Measurements from ENCODE around the gene COL5A1. TPM values are rescaled to one million over a fixed set of nuclear protein-coding genes. Genes with fewer than 3 reads are reported as not detected.

The COL5A1 gene
- total and polyA plus RNA-seq, 2 experiments from 2014 or later, result 211 to 812 TPM

DNA sequence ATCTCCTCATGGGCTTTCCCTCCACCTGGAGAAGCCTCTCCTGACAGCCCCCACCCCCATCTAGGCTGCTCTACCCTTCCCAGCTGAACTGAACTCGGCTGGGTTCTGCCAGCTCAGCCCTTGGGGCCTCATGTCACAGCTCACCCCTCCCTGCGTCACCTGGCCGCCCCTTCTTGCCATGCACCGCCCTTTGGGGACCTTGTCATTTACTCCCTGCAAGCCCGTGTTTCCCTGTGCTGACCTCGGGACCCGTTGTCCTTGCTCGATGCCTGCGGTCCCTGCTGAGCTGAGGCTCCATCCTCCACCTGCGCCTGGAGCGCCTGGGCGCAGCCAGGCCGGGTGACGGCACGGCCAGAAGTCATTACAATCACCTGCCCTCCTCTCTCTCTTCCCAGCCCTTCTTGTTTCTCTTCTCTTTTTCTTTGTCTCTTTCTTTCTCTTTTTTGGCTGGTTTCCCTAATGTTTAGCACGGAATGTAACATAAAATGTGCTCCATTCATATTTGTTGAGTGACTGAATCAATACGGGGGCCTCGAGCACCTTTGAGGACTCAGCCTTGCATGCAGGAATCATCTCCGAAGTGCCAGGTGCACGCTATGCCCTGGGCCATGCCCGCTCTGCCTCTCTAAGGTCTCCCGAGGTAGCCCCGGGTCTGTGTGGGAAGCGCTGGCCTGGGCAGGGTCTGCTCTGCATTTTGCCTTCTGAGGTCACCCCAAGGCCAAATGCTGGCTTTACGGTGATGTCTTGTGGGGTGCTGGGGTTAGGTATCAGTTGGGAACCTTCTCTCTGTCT lies 48.1 kb upstream of the COL5A1 start:
- H3K9me2 ChIP-seq (ENCODE audit: insufficient read depth), result no peaks in the 10 kb centered on the region
- H3K79me2 ChIP-seq (ENCODE audit: insufficient read depth), result no peaks in the 10 kb centered on the region
- DNase-seq, result no peak
- in situ Hi-C loops (cut with MboI), result no loop called here
- H3K4me1 ChIP-seq (ENCODE audit: insufficient read depth), result peaks cover 33% of the 10 kb centered on the region
- H3K9ac ChIP-seq, result no peak overlapping the region
- H3F3A ChIP-seq (ENCODE audit: insufficient read depth), result peaks cover 28% of the 10 kb centered on the region
- H3K27me3 ChIP-seq (replicated peaks; ENCODE audit: insufficient read depth), result no peaks in the 10 kb centered on the region
- H2AFZ ChIP-seq, result no peak overlapping the region
- 85 to 87% methylated on average over 25 of the region's 25 CpGs for WGBS, 2 experiments (ENCODE audit: low coverage in 1 of 2, low lambda C conversion rate in 2 of 2, missing lambda C conversion rate in 2 of 2)
- no peaks in the 10 kb centered on the region for H3K36me3 ChIP-seq (ENCODE audit: low read depth)
- no peak overlapping the region for H3K27ac ChIP-seq
- no peaks in the 10 kb centered on the region for H3K9me3 ChIP-seq (ENCODE audit: low read depth)
- H3K4me3 ChIP-seq, result no peak overlapping the region
- no peaks in the 10 kb centered on the region for H4K20me1 ChIP-seq (ENCODE audit: insufficient read depth)
- no peak for TF ChIP-seq EZH2phosphoT487 (IDR thresholded peaks at IDR 0.05; ENCODE audit: insufficient read depth, low read depth)
- no peak for TF ChIP-seq EZH2 (IDR thresholded peaks at IDR 0.05; ENCODE audit: insufficient read depth, poor library complexity, severe bottlenecking)
- no peak overlapping the region for H3K4me2 ChIP-seq (ENCODE audit: unreplicated experiment)

DNA sequence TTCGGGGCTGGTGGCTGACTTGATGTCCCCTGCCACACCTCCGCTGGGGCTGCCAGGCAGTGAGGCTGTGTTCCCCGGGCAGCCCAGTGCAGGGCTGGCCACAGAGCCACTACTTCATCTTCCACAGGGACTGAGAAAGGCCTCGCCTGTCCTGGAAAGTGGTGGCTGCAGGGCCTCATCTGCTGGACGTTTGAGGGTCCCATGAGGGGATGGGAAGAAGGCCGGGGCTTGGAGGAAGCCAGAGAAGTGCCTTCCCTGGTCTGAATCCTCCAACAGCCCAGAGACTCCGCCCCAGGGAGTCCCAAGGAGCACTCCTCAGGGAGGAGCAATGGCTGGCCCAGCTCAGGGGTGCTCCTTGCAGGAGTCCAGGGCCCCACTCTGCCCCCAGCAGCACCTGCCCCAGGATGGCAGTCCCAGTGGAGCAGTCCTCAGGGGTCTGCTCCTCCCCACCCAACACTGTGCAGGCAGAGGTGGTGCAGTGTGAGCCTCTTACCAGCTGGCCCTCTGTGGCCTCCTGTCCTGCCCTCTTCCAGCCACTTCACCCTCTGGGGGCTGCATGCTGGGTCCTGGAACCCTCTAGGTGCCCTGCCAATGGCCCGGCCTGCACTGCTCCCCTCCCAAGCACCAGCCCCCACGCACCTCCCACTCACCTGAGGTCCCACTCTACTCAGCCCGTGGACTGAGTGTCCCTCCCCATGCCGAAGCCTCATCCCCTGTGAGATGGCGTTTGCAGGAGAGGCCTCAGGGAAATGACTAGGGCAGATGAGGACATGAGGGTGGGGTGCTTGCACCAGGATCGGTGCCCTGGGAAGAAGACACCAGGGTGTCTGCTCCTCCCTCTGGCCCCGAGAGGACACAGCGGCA lies 47.3 kb upstream of the COL5A1 start:
- H3K9me3 ChIP-seq (ENCODE audit: low read depth), result no peaks in the 10 kb centered on the region
- 84 to 85% methylated on average over 13 to 15 of the region's 15 CpGs for WGBS, 2 experiments (ENCODE audit: low coverage in 1 of 2, low lambda C conversion rate in 2 of 2, missing lambda C conversion rate in 2 of 2)
- no peaks in the 10 kb centered on the region for H3K36me3 ChIP-seq (ENCODE audit: low read depth)
- DNase-seq, result no peak
- no peaks in the 10 kb centered on the region for H4K20me1 ChIP-seq (ENCODE audit: insufficient read depth)
- H3K4me1 ChIP-seq (ENCODE audit: insufficient read depth), result peaks cover 36% of the 10 kb centered on the region
- no peaks in the 10 kb centered on the region for H3K27me3 ChIP-seq (replicated peaks; ENCODE audit: insufficient read depth)
- TF ChIP-seq EZH2 (IDR thresholded peaks at IDR 0.05; ENCODE audit: insufficient read depth, poor library complexity, severe bottlenecking), result no peak
- no peak for TF ChIP-seq EZH2phosphoT487 (IDR thresholded peaks at IDR 0.05; ENCODE audit: insufficient read depth, low read depth)
- H2AFZ ChIP-seq, result no peak overlapping the region
- H3K27ac ChIP-seq, result no peak overlapping the region
- in situ Hi-C loops (cut with MboI), result no loop called here
- H3F3A ChIP-seq (ENCODE audit: insufficient read depth), result peaks cover 28% of the 10 kb centered on the region
- H3K4me3 ChIP-seq, result no peak overlapping the region
- no peaks in the 10 kb centered on the region for H3K9me2 ChIP-seq (ENCODE audit: insufficient read depth)
- no peak overlapping the region for H3K4me2 ChIP-seq (ENCODE audit: unreplicated experiment)
- no peaks in the 10 kb centered on the region for H3K79me2 ChIP-seq (ENCODE audit: insufficient read depth)
- H3K9ac ChIP-seq, result no peak overlapping the region

DNA sequence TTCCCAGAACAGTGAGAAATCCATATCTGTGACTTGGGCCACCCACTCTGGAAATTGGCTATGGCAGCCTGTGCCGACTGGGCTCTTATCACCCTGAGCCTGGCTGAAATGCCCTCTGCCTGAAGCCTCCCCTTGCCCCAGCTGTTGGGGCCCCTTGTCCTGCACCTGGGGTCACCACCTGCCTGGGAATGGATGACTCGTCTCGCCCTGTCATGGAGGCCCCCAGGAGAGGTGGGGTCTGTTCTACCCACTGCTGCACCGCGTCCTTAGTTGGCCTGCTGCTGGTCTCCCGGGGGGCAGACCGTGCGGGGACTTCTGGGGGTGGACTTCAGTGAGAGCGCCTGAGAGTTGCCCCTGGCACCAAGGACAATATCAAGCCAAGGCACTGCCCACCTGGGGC lies 46.6 kb upstream of the COL5A1 start:
- Histone ChIP-seq H3K4me3 (no peak overlapping the region), H3K9ac (no peak overlapping the region), H3K27me3 (replicated peaks; ENCODE audit: insufficient read depth) (no peaks in the 10 kb centered on the region), H3K4me1 (ENCODE audit: insufficient read depth) (peaks cover 38% of the 10 kb centered on the region), H3K9me3 (ENCODE audit: low read depth) (no peaks in the 10 kb centered on the region), H4K20me1 (ENCODE audit: insufficient read depth) (no peaks in the 10 kb centered on the region), H3K4me2 (ENCODE audit: unreplicated experiment) (no peak overlapping the region), H3K79me2 (ENCODE audit: insufficient read depth) (no peaks in the 10 kb centered on the region), H3K9me2 (ENCODE audit: insufficient read depth) (no peaks in the 10 kb centered on the region), H3F3A (ENCODE audit: insufficient read depth) (peaks cover 28% of the 10 kb centered on the region), H2AFZ (no peak overlapping the region), H3K36me3 (ENCODE audit: low read depth) (no peaks in the 10 kb centered on the region), H3K27ac (no peak overlapping the region)
- in situ Hi-C loops (cut with MboI), result no loop called here
- DNase-seq, result no peak
- 95 to 96% methylated on average over 9 of the region's 9 CpGs for WGBS, 2 experiments (ENCODE audit: low coverage in 1 of 2, low lambda C conversion rate in 2 of 2, missing lambda C conversion rate in 2 of 2)
- TF ChIP-seq EZH2phosphoT487 (IDR thresholded peaks at IDR 0.05; ENCODE audit: insufficient read depth, low read depth), result no peak
- no peak for TF ChIP-seq EZH2 (IDR thresholded peaks at IDR 0.05; ENCODE audit: insufficient read depth, poor library complexity, severe bottlenecking)

DNA sequence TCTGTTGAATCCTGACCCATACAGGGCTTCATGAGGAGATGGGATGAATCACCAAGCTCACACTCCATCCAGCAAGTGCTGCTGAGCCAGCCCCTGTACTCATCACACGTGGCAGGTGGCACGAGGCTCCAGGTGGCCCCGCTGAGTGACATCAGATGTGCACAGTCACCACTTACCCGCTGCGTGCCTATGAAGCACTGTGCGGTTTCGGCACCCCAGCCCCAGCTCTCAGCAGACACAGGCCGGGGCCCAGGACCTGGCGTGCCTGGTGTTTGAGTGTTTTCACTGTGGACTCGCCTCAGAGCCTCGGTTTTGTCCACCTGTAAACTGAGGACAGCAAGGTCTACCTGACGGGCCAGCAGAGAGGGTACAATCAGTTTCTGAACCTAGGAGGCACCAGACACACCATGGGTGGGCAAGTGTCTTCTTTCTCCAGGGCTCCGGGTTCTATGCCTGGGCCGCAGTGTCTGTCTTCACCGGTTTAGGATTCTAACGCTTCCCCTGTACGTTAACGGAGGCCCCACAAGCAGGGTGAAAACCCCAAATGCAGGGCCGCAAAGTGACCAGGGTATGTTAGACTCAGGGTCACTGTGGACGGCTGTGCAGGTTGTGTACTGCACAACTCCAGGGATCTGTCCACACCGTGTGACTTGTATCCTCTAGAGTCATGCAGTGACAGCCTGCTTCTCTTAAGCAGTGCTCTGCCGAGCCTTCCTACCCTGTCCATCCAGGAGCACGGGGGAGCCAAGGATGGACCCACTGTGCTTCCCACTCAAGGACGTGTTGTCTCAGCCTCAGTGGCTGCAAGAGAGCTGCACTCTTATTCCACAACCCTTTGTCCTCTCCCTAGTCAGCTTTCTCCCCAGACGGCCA lies 44.3 kb upstream of the COL5A1 start:
- in situ Hi-C loops (cut with MboI), result no loop called here
- H3F3A ChIP-seq (ENCODE audit: insufficient read depth), result peaks cover 20% of the 10 kb centered on the region
- no peaks in the 10 kb centered on the region for H3K9me3 ChIP-seq (ENCODE audit: low read depth)
- no peak overlapping the region for H3K4me2 ChIP-seq (ENCODE audit: unreplicated experiment)
- TF ChIP-seq EZH2 (IDR thresholded peaks at IDR 0.05; ENCODE audit: insufficient read depth, poor library complexity, severe bottlenecking), result no peak
- no peak for TF ChIP-seq EZH2phosphoT487 (IDR thresholded peaks at IDR 0.05; ENCODE audit: insufficient read depth, low read depth)
- peak; percentile 44 for DNase-seq
- H3K4me1 ChIP-seq (ENCODE audit: insufficient read depth), result peaks cover 26% of the 10 kb centered on the region
- H3K9me2 ChIP-seq (ENCODE audit: insufficient read depth), result no peaks in the 10 kb centered on the region
- H3K36me3 ChIP-seq (ENCODE audit: low read depth), result no peaks in the 10 kb centered on the region
- no peak overlapping the region for H3K4me3 ChIP-seq
- no peak overlapping the region for H2AFZ ChIP-seq
- H3K9ac ChIP-seq, result no peak overlapping the region
- 88 to 89% methylated on average over 25 of the region's 25 CpGs for WGBS, 2 experiments (ENCODE audit: low coverage in 1 of 2, low lambda C conversion rate in 2 of 2, missing lambda C conversion rate in 2 of 2)
- no peaks in the 10 kb centered on the region for H3K27me3 ChIP-seq (replicated peaks; ENCODE audit: insufficient read depth)
- no peak overlapping the region for H3K27ac ChIP-seq
- no peaks in the 10 kb centered on the region for H4K20me1 ChIP-seq (ENCODE audit: insufficient read depth)
- no peaks in the 10 kb centered on the region for H3K79me2 ChIP-seq (ENCODE audit: insufficient read depth)
